Stimulated activated CD8-positive, alpha-beta memory T cell treated with anti-CD3 and anti-CD28 coated beads, Interleukin-15, amount 100 ng/mL, for 48 hours (primary cell): ENCODE measurements around the gene ABCA3.
"Not testable (repeated sequence)": the region's sequence is repeated elsewhere in the genome, so short reads cannot be mapped to it uniquely, and the experiment has no call there.

ENCODE experiments used
- DNase-seq, 2 donors: peaks; one replicate each; pipeline ENCODE4 v3.0.0-alpha.2; 2020; ENCODE audit warnings: low read depth in 2 of 2

Gene ABCA3

DNA sequence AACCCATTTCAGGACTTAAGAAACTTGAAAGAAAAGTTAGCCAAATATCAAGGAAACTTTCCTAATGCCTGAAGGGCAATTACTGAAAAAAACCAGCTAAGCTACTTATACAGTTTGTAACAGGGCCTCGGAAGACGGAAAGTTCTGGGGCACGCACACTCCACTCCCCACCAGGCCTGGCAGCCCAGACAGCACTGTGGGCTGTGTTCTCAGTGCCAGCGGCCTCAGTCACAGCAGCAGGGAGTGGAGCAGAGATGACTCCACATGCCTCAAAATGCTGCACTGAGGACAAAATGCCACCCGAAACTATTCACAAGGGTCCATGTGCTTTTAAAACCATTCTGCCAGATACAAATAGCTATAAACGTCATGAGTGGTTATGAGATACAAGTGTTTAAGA lies 82.8 kb downstream of the ABCA3 start:
- DNase-seq = no peak

DNA sequence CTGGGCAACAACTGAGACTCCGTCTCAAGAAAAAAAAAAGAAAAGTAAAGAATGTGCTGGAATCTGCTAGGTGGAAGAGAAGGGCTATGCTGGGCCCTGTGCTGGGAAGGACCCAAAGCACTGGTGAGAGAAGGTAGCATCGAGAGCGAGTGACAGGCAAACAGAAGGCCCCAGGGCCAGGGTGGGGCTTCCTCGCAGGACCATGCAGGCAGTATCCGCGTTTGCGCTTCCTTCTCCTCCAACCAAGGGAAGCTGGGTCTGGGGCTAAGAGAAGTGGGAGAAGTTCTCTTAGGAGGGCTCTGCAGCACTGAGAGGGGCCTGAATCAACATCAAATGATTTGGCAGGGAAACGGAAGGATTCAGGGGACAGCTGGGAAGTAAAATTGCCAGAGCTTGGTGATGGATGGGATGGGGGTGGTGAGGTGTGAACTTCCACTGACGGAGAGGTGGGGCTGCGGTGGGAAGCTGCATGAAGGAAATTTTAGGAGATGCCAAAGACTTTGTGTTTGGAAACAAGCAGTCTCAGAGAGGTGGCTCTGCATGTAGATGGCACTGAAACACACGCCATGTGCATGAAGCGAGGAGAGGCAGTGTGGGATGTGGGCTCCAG lies 83.9 kb downstream of the ABCA3 start:
- no peak for DNase-seq

DNA sequence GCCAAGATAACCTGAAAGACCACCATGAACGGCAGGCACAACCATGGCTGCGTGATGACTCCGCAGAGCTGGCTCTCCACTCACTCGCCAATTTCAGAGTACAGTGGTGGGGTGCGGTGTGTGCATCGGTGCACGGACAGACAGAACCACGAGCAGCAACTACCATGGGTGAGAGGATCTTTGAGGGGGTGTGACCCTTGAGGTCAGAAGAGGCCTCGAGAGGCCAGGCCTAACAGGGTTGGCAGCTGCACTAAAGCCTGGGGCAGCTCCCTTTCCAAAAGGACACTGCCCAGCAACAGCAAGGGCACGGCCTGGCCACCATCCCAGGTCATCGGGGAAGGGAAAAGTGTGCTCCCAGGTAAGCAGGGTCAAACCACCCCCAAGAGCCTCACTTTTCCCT lies 87.2 kb downstream of the ABCA3 start:
- no peak for DNase-seq

DNA sequence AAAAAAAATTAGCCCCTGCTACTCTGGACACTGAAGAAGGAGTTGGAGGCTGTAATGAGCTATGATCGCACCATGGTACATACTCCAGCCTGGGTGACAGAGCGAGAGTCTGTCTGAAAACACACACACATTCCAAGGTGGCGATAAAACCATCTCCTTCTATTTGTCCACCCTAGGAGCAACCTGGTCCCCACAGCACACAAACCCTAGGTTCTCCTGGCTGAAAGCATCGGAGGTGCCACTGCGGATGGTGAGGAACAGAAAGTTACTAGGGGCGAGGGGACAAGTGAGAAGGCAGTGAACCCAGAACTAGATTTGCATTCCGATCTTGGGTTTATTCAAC lies 87.8 kb downstream of the ABCA3 start:
- DNase-seq = no peak

DNA sequence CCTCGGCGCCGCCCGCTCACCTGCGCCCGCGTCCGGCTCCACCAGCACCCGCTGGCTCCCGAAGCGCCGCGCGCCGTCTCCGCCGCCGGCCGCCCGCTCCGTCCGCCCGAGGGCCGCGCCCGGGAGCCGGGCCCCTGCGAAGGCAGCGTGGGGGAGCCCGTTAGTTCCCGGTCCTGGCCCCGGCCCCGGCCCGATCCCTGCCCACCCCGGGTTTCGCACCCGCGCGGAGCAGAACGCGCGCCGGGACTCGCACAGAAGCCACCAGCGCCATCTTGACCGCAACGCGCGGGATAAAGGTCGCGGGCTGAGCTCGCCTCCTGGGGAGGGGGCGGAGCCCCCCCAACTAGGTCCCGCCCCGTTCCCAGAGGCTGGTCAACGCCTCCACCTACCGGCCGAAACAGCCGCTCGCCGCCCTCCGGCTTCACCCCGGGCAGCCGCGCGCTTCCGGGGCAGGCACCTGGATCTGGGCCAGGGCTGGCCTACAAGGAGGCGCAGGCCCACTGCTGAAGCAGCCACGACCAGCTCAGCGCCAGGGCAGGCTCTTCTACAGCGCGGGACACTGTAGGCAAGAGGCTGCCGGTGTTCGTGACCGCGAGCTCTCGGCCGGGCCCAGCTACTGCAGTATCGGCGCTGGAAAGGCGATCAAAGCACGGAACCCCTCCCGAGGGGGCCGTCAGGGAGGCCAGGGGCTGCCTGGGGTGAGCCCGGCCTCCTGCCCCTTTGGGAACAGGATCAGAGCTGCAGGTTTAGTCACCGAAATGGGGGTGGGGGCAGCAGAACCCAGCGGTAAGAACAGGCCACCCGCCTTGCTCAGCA lies 89.0 kb downstream of the ABCA3 start, which contains the start of gene ECI1:
ECI1 (minus strand) TSS at position 292 of the 816 bp plus-strand sequence; CDS start at position 271, 21 bp downstream.
- DNase-seq = peak; percentile 84

DNA sequence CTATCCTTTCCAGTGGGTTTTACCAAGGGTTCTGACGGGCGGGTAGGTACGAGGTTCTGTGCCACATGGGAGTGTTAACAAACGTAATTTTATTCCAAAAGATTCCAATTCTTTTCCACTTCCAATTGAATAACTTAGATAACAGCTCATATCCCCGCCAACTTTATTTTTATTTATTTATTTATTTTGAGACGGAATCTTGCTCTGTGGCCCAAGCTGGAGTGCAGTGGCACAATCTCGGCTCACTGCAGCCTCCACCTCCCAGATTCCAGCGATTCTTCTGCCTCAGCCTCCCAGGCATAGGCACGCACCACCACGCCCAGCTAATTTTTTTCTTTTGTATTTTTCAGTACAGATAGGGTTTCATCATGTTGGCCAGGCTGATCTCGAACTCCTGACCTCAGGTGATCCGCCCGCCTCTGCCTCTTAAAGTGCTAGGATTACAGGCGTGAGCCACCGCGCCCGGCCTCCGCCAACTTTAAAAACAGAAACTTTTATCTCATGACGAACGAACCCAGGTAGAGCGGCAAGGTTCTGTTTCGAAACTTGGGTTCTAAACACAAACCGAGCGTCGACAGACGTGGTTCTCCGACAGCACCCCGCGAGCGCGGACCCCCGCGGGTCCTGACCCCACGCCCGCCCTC lies 89.8 kb downstream of the ABCA3 start:
- peak in 1 of 2 donors; percentile 25 for DNase-seq

DNA sequence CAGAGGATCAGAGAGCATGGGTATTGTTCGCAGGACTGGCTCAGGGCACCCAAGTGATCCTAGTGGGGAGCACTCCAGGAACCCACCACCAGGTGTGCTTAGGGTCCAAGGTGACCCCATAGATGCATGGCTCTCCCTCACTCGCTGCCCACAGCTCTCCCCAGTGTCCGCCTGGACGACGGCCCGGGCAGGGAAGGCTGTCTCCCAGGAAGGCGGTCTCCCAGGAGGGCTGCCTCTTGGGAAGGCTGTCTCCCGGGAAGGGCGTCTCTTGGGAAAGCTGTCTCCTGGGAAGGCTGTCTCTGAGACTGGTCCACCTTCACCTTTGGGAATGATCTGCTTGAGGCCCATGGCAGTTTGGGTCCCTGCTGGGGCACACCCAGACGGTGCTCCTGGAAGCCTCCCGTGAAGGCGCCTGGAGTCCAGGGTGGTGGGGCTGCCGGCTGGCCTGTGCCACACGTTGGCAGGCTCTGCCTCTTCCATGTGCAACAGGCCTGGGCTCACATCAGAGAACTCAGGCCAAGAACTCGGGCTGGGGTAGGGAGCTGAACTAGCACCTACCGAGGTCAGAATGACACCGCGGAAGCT lies 94.1 kb downstream of the ABCA3 start:
- DNase-seq = no peak

DNA sequence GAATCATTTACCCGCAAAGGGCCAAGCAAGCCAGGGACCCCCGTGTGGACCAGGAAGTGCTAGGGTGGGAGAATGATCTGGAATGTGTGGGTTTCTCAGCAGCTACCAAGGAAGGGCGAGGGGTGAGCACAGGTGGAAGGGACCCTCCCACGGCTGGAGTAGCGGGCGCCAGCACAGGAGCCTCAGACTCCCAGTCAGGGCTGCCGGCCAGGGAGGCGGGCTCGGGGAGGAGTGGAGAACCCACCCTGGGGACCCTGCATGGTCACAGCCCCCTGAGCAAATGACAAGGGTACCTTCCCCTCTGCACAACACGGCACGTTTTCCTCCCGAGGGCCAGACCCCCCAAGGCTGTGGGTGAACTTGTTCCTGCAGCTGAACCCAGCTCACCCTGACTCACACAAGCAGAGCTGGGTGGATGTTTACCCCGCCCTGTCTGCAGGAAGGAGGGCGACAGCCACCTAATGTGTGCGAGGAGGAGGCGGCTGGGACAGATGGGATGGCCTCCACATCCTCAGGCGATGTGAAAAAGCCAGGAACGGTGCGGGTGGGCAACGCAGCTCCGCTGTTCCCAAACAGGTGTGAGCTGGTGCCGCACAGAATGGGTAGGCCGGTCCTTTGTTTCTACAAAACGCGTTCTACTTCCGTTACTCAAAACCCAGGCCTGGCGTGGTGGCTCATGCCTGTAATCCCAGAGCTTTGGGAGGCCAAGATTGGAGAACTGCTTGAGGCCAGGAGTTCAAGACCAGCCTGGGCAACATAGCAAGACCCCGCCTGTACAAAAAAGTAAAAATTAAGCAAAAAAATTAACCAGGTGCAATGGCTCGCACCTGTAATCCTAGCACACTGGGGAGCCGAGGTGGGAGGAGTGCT lies 95.4 kb downstream of the ABCA3 start:
- no peak for DNase-seq

DNA sequence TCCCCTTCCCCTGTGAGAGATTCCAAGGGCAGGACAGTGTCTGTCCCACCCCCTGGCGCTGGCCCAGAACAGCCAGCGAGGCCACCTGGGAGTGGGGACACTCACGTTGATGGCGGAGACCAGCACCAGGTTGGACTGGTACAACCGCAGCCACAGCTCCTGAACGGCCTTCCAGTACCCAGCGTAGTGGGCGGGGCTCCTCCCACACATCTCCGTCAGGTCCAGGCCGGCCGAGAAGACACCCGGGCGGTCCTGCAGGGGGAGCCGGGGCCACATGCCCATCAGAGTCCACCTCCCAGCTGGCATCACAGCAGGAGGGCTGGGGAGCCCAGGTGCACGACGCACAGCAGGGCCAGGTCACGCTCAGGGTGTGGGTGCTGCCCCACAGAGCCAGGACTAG lies 96.2 kb downstream of the ABCA3 start:
- DNase-seq = no peak

DNA sequence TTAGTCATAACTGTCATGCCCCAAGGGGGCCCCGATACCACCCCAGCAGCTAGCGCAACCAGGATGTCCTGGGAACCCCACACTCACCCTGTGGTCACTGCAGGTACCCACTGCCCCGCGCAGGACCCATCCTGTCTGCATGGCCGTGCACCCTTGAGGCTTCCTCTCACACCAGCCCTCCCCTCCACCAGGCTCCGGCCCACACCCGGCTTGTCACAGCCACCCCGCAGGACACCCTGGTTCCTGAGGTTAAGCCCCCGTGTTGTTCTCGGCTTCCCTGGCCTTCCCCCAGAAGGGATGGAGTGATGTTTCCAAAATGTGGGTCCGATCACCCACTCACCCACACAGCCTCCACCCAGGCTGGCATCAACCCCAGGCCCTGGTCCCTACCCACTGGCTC lies 96.7 kb downstream of the ABCA3 start:
- DNase-seq = no peak

DNA sequence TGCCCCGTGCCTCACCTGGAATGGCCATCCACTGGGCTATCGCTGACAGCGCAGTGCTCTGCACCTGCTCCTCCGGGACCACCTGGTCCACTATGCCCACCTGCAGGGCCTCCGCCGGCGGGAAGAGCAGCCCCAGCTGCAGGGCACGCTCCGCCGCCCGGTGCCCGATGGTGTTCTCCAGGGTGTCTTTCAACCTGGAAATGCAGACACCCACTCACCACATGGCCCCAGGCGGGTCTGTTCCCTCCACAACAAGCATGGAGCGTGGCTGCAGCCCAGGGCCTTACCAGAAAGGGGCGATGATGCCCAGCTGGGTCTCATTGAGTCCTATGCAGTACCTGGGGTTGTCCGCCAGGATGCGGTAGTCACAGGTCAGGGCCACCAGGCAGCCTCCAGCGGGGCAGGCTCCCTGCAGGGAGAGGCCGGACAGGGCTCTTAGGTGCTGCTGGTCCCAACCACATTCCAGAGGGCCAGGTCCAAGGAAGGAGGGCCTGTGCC lies 97.4 kb downstream of the ABCA3 start:
- DNase-seq = no peak

DNA sequence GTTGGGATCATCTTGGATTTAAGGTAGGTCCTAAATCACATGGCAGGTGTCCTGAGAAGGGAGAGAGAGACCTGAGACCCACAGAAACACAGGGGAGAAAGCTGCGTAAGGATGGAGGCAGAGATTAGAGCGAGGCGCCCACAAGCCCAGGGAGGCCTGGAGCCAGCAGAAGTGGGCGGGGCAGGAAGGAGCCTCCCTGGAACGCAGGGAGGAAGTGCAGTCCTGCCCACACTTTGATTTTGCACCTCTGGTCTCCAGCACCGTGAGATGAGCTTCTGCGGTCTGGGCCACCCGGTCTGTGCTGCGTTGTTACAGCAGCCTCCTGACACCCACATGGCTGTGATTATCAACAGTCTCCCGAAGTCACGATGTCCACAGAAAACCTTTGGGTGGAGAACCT lies 97.9 kb downstream of the ABCA3 start:
- DNase-seq = no peak

DNA sequence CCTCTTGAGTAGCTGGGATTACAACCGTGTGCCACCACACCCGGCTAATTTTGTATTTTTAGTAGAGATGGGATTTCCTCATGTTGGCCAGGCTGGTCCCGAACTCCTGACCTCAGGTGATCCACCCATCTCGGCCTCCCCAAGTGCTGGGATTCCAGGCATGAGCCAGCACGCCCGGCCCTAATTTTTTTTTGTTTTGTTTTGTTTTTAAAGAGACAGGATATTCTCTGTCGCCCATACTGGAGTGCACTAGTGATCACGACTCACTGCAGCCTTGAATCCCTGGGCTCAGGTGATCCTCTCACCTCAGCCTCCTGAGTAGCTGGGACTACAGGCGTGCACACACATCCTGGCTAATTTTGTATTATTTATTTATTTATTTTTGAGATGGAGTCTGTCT lies 100.2 kb downstream of the ABCA3 start:
- not testable (repeated sequence) for DNase-seq

DNA sequence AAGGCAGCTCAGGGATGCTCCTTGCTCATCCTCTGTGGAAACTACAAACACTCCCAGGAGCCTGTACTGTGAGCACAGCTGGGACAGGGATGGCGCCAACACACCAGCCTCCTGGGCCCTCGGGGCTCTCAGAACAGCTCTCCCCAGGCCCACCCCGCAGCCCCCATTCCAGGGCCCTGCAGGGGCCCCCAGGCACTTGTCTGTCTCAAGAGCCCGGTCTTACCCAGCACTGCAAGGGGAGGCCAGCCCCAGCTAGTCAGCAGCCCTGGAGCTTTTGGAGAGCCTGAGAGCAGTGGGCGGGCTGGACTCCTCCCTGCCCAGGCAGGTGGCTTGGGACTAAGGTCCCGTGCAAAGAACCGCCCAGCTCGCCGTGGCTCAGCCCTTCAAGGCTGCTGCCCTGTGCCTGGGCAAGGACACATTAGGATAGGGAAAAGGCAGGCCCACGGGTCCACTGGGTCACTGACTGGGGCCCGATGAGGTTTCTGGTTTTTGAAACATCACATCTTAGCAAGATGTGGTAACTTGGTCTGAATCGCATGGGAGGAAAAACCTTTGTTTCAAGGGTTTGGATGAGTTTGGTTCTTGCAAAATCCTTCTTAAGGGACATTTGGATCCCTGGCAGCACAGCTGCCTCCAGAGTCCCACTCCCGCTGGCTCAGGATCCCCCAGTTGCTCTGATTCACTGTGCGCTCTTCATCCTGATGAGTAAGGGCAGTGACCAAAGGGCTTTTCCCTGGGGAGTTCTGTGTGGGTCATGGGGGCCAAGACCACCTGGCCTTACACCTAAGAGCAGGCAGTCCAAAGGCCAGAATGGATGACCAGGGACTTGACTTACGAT lies 101.5 kb downstream of the ABCA3 start:
- no peak for DNase-seq

DNA sequence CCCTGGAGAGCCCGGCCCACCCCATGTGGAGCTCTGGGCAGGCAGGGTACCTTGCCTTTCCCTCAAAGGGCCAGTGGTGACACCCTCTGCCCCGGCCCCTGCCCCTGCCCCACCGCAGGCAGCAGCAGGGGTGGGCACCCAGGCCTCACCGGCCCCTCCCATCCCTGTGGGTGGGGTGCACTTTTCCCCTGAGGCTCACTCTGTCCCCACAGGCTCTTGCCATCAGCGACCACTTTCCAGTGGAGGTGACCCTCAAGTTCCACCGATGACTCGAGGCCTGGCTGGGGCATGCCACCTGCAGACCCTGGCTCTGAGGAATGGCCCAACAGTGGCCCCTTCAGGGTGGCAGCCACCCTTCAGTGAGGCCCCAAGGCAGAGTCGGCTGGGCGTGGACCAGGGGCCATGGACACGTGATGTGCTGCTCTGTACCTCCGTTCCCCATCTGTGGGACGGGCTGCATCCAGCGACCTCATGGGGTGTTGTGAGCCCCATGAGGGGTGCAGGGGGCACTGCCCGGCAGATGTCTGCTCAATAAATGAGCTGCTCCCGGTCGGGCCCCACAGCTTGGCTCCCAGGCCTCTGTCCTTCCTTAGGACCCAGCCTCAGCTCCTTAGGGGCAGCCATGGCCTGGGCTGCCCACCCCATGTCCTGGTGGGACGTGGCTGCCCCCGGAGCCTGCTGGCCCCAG lies 102.2 kb downstream of the ABCA3 start:
- no peak for DNase-seq

DNA sequence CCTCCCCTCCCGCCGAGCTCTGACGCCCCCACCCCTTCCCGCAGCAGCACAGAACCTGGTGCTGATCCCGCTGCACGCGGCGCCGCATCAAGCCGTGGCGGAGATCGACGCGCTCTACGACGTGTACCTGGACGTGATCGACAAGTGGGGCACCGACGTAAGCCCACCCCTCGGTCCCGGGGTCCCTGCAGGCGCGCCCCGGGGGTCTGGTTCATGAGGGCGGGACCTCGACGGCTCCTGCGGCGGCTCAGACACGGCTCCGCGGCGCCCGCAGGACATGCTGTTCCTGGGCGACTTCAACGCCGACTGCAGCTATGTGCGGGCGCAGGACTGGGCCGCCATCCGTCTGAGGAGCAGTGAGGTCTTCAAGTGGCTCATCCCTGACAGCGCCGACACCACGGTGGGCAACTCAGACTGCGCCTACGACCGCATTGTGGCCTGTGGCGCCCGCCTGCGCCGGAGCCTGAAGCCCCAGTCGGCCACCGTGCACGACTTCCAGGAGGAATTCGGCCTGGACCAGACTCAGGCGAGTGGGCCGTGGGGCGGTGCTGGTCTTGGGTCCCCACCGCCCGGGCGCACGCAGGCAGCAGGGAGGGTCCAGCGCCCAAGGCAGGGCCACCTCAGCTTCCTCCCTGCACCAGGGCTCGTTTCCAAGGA lies 102.9 kb downstream of the ABCA3 start:
- no peak for DNase-seq

DNA sequence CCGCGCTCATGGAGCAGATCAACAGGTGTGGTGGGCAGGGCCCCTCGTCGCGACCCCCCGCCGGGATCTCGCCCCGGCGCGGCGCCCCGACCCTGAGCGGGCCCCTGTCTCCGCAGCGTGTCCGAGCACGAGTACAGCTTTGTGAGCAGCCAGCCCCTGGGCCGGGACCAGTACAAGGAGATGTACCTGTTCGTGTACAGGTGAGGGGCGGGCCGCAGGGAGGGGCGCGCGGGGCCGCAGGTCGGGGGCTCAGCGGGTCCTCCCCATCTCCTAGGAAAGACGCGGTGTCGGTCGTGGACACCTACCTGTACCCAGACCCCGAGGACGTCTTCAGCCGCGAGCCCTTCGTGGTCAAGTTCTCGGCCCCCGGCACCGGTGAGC lies 103.4 kb downstream of the ABCA3 start:
- no peak for DNase-seq

DNA sequence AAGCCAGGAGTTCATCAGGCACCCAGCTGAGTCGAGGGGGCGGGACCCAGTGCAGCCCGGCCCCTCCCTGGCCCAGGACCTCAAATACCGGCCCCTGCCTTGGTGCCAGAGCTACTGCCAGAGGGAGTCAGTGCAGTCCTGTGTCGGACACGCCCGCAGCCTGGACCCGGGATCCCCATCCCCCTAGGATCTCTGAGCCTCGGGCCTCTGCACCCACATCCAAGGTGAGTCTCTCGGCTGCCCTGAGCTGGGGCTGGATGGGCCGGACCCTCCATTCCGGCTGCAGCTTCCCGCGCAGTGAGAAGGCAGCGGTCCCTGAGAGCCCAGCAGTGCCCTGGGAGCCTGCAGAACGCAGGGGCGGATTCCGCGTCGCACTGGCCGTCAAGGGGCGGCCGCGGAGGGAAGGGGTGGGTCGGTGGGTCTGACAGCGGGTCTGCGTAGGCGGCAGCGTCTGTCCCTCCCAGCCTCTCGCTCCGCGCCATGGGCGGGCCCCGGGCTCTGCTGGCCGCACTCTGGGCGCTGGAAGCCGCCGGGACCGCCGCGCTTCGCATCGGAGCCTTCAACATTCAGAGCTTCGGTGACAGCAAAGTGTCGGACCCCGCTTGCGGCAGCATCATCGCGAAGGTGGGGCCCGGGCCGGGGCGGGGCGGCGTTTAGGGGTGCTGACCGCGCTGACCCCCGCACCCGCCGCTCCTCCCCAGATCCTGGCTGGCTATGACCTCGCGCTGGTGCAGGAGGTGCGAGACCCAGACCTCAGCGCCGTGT lies 104.0 kb downstream of the ABCA3 start, which contains the start of gene DNASE1L2:
DNASE1L2 (plus strand) TSS at position 108 of the 765 bp plus-strand sequence; CDS start at position 481, 373 bp downstream.
- no peak for DNase-seq
